DMS 273 (cell line): ENCODE data around the gene MELK.
"Not testable (repeated sequence)": the region's sequence is repeated elsewhere in the genome, so short reads cannot be mapped to it uniquely, and the experiment has no call there.

Source experiments
- DNase-seq: peaks from one replicate; lab custom pipeline; 2025; ENCODE audit not compliant: unreplicated experiment; lab: John Stamatoyannopoulos, UW

Gene MELK

DNA sequence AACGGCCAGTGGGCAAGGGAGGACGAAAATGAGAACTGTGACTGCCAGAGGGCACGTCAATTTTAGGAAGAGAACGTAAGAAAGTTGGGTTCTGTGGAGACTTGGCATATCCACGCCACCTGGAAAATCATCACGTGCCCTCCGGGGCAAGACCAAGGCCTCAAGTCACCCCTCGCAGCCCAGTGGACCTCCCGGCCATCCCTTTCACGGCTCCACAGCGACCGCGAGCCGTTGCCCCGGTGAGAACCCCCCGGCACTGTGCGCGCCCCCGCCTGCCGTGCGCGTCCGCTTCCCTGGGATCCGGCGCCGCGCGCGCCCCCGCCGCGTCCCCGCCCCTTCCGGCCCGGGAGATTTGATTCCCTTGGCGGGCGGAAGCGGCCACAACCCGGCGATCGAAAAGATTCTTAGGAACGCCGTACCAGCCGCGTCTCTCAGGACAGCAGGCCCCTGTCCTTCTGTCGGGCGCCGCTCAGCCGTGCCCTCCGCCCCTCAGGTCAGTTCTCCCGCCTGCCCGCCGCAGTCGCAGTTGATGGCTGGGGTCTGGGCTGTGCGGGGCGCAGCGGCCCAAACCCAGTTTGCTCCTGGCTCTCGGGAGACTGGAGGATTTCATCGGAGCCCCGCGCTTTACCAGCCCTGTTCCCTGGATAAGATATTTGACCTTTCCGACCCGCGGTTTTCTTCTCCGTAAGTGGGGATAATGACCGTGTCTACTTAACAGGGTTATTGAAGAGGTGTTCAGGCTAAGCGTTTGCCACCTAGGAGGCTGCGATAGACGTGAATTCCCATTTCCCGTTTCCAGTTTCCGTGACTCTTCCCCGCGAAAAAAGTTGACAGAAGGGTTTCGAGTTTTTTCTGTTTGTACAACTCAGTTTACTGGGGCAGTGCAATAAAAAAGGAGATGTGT lies at the start of gene MELK:
TSS of gene MELK (plus strand) at position 381 of the 904 bp plus-strand sequence. CDS start 8,787 bp downstream, outside the sequence.
- DNase-seq, result peak; percentile 95

DNA sequence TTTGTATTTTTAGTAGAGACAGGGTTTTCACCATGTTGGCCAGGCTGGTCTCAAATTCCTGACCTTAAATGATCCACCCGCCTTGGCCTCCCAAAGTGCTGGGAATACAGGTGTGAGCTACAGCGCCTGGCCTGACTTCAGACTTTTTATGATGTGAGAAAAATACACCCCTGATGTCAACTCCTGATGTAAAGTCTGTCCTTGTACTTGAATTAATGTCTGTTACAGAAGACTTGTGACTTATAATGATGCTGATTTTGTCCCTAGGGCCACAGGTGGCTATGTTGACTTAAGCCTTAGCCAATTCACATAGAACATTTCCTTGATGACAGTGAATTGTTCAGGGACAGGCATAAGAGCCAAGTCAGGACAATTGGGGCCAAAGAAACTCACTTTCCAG lies 42.5 kb upstream of the MELK start:
- DNase-seq, result no peak

DNA sequence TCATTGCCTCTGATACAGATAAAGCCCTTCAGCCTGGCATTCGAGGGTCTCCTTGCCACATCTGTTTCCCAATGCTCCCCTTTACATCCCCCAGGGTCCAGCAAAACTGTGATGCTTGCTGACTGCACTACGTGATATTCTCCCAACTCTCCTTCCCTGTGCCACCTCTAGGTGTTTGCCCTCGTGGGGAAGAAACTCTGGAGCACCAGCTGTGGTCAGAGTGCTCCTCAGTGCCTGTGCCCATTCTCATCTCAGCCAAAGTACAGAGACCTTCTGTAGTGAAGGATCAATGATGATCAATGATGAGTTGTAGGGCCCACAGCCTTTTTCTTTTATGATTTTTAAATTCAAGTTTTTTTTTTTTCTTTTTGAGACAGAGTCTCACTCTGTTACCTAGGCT lies 40.3 kb upstream of the MELK start:
- no peak for DNase-seq

DNA sequence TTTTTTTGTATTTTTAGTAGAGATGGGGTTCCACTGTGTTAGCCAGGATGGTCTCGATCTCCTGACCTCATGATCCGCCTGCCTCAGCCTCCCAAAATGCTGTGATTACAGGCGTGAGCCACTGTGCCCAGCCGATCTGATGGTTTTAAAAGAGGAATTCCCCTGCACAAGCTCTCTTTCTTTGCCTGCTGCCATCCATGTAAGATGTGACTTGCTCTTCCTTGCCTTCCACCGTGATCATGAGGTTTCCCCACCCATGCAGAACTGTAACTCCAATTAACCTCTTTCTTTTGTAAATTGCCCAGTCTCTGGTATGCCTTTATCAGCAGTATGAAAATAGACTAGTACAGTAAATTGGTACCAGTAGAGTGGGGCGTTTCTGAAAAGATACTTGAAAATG lies 39.0 kb upstream of the MELK start:
- not testable (repeated sequence) for DNase-seq

DNA sequence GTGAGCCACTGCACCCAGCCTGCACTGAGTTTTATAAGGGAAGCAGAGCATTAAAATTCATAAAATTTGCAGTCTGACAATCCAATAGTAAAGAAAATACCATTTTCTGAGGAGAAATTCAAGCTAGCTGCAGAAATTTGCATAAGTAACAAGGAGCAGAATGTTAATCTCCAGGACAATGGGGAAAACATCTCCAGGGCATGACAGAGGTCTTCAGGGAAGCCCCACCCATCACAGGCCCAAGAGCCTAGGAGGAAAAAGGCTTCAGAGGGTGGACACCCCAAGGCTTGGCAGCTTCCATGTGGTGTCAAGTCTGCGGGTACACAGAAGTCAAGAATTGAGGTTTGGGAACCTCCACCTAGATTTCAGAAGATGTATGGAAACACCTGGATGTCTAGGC lies 37.6 kb upstream of the MELK start:
- no peak for DNase-seq

DNA sequence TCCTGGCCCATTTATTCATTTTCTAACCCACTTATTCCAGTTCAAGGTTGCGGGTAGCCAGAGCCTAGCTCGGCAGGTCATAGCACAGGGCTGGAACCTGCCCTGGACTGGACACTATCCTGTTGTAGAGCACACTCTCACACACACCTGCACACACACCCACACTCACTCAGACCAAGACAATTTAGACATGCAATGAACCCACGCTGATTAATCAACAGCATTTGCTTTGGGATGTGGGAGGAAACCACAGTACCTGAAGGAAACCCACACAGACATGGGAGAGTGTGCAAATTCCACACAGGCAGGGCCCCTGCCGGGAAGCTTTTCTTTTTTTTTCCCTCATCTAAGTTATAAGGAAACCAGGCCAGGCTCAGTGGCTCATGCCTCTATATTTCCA lies 34.8 kb upstream of the MELK start:
- DNase-seq, result no peak

DNA sequence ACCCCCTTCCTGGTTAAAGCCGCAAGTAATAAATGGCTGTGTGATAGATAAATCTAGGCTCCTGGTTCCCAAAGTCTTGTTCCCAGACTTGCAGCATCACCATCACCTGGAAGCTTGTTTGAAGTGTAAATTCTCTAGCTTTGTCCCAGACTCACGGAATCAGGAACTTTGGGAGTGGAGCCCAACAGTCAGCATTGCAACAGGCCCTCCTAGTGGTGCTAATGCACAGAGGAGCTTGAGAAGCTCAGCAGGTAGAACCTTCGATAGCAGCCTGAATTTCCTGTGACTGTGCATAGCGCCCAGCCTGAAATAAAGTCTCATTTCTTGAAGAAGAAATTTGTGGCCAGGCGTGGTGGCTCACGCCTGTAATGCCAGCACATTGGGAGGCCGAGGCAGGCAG lies 30.3 kb upstream of the MELK start:
- no peak for DNase-seq

DNA sequence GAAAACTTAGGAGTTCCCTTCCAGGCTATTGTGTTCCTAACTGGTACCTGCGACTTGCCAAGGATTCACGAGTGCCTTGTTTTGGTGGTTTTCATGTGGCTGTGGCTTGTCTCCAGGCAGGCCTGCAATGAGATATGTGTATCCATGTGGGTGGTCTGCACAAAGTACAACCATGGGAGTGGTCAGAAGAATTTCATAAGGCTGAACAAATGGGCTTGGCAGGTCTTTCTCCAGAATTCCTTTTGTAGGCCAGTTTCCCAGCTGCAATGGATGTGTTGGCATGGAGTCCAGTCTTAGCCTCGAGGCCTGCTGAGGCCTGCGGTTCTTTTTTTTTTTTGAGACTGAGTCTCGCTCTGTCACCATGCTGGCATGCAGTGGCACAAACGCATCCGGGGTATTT lies 28.8 kb upstream of the MELK start:
- no peak for DNase-seq

DNA sequence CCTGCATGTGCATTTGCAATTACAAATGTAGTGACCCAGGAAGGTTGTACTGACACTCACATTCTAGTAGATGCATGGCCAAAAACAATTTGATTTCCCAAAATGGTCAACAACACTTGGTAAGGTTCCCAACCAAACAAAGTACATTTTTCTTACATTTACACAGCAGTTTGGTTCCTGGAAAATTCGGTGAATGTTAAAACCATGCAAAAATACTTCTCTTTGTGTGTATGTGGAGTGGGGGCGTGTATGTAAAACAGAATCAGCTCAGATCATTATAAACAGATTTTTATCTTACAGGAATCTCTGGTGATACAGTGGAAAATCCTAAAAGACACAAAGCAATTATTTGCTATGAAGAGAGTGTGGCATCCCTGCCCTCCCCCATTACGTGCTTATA lies 25.1 kb upstream of the MELK start:
- no peak for DNase-seq

DNA sequence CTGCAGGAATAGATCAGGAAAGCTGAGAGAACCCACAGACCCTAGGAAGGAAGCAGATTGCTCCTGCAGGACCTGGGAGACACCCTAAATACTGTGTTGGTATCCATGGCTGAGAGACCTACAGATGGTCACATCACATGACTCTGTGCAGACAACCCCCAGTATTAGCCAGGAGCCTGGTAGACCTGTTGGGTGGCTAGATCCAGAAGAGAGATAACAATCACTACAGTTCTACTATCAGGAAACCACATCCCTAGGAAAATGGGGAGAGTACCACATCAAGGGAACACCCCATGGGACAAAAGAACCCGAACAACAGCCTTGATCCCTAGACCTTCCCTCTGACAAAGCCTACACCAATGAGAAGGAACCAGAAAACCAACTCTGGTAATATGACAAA lies 24.2 kb upstream of the MELK start:
- peak; percentile 46 for DNase-seq

DNA sequence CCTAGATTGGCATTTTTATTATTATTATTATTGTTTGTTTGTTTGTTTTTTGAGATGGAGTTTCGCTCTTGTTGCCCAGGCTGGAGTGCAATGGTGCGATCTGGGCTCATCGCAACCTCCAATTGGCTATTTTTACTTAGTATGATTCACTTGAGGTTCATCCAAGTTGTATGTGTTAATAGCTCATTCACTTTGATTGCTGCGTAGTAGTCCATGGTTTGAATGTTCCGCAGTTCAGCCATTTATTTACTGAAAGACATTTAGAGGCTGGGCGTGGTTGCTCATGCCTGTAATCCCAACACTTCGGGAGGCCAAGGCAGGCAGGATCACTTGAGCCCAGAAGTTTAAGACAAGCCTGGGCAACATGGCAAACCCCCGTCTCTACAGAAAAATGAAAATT lies 22.6 kb upstream of the MELK start:
- no peak for DNase-seq

DNA sequence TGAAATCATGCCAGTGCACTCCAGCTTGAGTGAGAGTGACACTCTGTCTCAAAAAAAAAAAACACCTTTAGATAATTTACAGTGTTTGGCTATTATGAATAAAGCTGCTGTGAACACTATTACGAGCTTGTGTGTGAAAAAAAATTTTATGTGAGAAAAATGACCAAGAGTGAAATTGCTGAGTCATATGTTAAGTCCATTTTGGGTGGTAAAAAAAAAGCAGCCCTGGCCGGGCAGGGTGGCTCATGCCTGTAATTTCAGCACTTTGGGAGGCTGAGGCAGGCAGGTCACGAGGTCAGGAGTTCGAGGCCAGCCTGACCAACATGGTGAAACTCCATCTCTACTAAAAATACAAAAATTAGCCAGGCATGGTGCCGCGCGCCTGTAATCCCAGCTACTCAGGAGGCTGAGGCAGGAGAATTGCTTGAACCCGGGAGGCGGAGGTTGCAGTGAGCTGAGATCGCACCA lies 22.0 kb upstream of the MELK start:
- DNase-seq, result not testable (repeated sequence)

DNA sequence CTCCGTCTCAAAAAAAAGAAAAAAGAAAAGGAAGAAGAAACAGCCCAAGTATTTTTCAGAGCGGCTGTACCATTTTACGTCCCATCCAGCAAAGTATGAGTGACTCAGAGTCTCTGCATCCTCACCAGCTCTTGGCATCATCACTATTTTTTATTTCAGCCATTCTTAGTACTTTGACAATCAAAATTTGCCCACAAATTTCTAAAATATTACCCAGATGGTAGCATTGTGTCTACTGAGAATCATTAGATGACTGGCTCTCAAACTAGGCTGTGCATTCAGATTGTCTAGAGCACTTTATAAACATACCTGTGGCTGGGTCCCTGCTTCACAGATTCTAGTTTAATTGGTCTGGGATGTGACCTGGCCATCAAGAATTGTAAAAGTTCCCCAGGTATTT lies 21.6 kb upstream of the MELK start:
- no peak for DNase-seq

DNA sequence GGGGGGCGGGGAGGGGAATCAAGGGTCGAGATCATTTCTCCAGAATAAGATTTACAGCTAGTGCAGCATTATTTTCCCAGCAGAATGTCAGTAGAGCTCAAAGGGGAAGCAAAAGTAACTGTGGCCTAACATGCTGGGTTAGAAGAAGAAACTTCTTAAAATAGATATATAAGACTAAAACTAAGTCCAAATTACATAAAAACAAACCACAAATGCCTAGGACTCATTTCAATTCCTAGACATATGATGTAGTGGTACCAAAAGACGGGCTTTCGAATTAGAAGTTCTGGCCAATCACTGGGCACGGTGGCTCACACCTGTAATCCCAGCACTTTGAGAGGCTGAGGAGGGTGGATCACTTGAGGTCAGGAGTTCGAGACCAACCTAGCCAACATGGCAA lies 20.8 kb upstream of the MELK start:
- DNase-seq, result no peak

DNA sequence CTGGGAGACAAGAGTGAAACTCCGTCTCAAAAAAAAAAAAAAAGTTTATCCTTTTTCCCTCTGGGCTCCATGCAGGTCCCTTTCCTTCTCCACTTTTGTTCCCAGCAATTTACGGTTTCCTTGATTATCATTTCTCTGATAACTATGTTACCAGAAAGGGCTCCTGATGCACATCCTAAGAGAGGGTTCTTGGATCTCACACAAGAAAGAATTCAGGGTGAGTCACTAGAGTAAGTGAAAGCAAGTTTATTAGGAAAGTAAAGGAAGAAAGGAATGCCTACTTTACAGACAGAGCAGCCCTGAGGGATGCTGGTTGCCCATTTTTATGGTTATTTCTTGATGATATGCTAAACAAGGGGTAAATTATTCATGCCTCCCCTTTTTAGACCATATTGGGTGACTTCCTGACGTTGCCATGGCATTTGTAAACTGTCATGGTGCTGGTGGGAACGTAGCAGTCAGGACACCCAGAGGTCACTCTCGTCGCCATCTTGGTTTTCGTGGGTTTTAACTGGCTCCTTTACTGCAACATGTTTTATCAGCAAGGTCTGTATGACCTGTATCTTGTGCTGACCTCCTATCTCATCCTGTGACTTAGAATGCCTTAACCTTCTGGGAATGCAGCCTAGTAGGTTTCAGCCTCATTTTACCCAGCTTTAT lies 13.5 kb upstream of the MELK start:
- DNase-seq, result no peak

DNA sequence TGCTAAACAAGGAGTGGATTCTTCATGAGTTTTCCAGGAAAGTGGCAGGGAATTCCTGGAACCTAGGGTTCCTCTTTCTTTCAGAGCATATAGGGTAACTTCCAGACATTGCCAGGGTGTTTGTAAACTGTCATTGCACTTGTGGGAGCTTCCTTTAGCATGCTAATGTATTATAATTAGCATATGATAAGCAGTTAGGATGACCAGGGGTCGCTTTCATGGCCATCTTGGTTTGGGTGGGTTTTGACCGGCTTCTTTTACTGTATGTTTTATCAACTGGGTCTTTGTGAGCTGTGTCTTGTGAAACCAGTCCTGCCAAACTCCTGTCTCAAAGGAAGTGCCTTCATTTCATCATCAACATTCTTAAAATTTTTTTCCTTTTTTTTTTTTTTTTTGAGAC lies 11.9 kb upstream of the MELK start:
- DNase-seq, result no peak

DNA sequence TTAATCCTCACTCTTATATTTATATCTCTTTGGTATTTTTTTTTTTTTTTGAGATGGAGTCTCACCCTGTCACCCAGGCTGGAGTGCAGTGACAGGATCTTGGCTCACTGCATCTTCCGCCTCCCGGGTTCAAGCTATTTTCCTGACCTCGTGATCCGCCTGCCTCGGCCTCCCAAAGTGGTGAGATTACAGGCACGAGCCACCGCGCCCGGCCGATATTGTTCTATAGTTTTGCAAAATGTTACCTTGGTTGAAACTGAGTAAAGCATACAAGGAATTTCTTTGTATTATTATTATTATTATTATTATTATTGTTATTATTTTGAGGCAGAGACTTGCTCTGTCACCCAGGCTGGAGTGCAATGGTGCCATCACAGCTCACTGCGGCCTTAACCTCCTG lies 9.9 kb upstream of the MELK start:
- DNase-seq, result not testable (repeated sequence)

DNA sequence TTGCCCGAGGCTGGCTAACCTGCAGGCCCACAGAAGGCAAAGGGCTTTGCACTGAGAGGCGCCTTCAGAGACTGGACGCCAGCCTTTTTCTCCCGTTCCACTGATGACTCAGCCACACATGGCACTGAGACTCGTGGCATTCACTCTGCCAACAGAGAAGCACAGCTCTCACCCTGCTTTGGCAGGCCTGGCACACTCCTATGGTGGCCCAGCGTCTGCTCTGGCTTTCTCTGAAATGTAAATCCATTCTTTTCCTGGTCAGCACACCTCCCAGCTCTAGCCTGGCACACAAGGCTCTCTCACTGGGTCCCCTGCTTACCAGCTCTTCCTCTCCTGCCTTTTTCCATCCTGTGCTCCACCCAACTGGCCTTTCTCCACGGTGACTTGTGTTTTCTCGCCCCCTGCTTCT lies 5.9 kb upstream of the MELK start:
- DNase-seq, result peak; percentile 32

DNA sequence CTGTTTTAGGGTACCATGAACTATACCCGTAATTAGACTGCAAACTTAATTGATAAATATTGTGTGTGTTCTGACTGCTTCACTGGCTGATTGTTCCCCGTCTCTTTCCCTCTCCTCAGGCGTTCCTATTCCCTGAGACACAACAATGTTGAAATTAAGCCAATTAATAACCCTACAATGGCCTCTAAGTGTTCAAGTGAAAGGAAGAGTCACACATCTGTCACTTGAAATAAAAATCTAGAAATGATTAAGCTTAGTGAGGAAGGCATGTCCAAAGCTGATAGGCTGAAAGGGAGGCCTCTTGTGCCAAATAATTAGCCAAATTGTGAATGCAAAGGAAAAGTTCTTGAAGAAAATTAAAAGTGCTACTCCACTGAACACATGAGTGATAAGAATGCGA lies 4.0 kb upstream of the MELK start:
- not testable (repeated sequence) for DNase-seq

DNA sequence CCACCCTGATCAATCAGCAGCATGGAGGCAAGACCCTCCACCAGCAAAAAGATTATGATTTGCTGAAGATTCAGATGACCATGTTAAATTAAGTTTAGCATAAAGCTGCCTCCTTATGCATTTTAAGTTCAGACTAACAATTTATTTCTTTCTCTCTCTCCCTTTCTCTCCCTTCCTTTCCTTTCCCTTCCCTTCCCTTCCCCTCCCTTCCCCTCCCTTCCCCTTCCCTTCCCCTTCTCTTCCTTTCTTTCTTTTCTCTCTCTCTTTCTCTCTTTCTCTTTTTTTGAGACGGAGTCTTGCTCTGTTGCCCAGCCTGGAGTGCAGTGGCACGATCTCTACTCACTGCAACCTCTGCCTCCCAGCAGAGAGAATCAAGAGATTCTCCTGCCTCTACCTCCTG lies 1.4 kb upstream of the MELK start:
- no peak for DNase-seq

DNA sequence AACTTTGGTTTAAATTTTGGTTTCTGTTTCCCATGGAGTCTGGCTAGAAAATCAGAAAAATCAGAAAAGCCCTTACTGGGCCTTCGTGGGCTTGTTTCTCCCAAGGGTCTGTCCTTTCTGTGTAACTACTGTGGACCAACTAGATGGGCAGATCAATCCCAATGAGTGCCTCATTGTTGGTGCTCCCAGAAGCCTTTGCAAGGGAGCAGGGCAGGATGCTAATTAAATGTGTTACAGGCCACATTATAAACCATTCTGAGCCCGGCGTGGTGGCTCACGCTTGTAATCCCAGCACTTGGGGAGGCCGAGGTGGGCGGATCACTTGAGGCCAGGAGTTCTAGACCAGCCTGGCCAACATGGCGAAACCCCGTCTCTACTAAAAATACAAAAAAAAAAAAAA lies 1.4 kb downstream of the MELK start:
- DNase-seq, result not testable (repeated sequence)

DNA sequence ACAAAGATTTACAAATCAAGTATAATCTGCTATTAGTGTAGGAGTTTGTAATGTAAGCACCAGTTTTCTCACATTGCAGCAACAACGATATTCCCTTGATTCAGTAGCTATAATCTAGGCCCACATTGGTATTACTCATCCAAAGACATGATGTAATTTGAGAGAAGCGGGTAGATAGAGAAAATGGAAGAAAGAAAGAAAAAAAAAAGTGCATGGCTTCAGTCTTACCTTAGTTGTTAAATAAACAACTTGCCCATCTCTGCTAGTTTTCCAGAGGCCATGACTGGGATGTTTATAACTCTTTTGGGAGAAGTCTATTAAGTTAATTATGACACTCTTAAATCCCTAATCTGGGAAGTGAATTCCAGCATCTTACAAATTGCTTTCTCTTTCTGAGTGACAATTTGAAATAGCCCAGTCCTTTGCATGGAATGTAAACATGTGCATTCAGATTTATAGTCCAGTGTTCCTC lies 2.8 kb downstream of the MELK start:
- DNase-seq, result peak; percentile 15
